TTC549 (cell line): Measurements from ENCODE around the gene SOX8.

Experiments
- FAIRE-seq: peaks from 2 replicates; lab custom pipeline; 2012; peaks lifted over from hg19 to GRCh38; lab: Jason Lieb, UNC

SOX8 gene

GRCh38 chr16:988471-989353, 7.1 kb downstream of the SOX8 start:
- no peak for FAIRE-seq

GRCh38 chr16:989354-989814, 7.8 kb downstream of the SOX8 start:
- no peak for FAIRE-seq

- FAIRE-seq: no peak
Measured at GRCh38 chr16:990516-991291, 9.1 kb downstream of the SOX8 start.

- no peak for FAIRE-seq
Measured at GRCh38 chr16:991345-991744, 9.8 kb downstream of the SOX8 start.

- no peak for FAIRE-seq
Measured at GRCh38 chr16:991773-992172, 10.2 kb downstream of the SOX8 start.

- no peak for FAIRE-seq
Measured at GRCh38 chr16:993731-994130, 12.2 kb downstream of the SOX8 start.

- no peak for FAIRE-seq
Measured at GRCh38 chr16:995087-995486, 13.5 kb downstream of the SOX8 start.

- no peak for FAIRE-seq
Measured at GRCh38 chr16:995783-996182, 14.2 kb downstream of the SOX8 start.

- no peak for FAIRE-seq
Measured at GRCh38 chr16:996681-997080, 15.1 kb downstream of the SOX8 start.

GRCh38 chr16:997440-998051, 16.0 kb downstream of the SOX8 start:
- no peak for FAIRE-seq

- no peak for FAIRE-seq
Measured at GRCh38 chr16:998211-998610, 16.6 kb downstream of the SOX8 start.

- no peak for FAIRE-seq
Measured at GRCh38 chr16:998615-999014, 17.0 kb downstream of the SOX8 start.

GRCh38 chr16:999677-1000076, 18.1 kb downstream of the SOX8 start:
- no peak for FAIRE-seq

GRCh38 chr16:1000608-1001007, 19.0 kb downstream of the SOX8 start:
- no peak for FAIRE-seq

- no peak for FAIRE-seq
Measured at GRCh38 chr16:1001096-1001495, 19.5 kb downstream of the SOX8 start.

GRCh38 chr16:1002399-1003166, 21.0 kb downstream of the SOX8 start:
- no peak for FAIRE-seq

GRCh38 chr16:1003391-1004347, 22.1 kb downstream of the SOX8 start:
- FAIRE-seq: no peak

- FAIRE-seq: no peak
Measured at GRCh38 chr16:1005286-1005685, 23.7 kb downstream of the SOX8 start.

GRCh38 chr16:1006781-1007180, 25.2 kb downstream of the SOX8 start:
- no peak for FAIRE-seq

GRCh38 chr16:1007284-1007850, 25.8 kb downstream of the SOX8 start:
- FAIRE-seq: no peak

GRCh38 chr16:1008085-1008484, 26.5 kb downstream of the SOX8 start:
- FAIRE-seq: no peak
